ENCODE measurements around the gene TBL1X. TPM values are rescaled to one million over a fixed set of nuclear protein-coding genes. Genes with fewer than 3 reads are reported as not detected.
A peak's percentile ranks its signal among the peaks of the same experiment; 100 is the strongest.

The TBL1X gene
- total RNA-seq, 1 donor from 2014 or later = 34.5 TPM

DNA sequence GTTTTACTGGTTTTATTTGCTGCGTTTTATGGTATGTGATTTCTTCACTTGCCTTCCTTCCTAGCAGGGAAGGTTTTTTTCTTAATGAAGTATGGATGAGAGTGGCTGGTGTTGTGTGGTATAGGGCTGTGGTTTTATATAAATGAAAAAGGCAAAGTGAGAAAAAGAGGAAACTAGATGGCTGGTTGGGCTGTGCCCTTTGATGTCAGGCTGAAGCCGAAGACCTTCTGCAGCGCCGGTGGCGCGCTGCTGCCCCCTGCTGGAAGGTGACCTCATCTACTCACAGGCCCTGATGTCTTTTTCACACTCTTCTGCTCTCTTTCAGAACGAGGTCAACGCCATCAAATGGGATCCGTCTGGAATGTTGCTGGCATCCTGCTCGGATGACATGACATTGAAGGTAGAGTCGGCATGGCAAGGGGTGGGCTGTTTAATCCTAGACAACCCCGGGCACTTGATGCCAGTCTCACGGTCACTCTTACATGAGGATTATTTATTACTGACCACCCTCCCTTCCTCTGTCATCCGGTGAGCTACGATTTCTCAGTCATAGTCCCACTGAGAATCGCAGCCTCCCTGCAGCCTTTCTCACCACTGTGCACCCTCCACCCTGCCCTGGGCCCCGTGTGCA is 244.2 kb downstream of the TBL1X start:
- TF ChIP-seq, protein P1, sequence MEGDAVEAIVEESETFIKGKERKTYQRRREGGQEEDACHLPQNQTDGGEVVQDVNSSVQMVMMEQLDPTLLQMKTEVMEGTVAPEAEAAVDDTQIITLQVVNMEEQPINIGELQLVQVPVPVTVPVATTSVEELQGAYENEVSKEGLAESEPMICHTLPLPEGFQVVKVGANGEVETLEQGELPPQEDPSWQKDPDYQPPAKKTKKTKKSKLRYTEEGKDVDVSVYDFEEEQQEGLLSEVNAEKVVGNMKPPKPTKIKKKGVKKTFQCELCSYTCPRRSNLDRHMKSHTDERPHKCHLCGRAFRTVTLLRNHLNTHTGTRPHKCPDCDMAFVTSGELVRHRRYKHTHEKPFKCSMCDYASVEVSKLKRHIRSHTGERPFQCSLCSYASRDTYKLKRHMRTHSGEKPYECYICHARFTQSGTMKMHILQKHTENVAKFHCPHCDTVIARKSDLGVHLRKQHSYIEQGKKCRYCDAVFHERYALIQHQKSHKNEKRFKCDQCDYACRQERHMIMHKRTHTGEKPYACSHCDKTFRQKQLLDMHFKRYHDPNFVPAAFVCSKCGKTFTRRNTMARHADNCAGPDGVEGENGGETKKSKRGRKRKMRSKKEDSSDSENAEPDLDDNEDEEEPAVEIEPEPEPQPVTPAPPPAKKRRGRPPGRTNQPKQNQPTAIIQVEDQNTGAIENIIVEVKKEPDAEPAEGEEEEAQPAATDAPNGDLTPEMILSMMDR (IDR thresholded peaks at IDR 0.05; ENCODE audit: unreplicated experiment) = peak; percentile 81
- H3K4me3 Mint-ChIP-seq = no peak overlapping the region
- peak overlapping the region; percentile 57 for H3K27ac Mint-ChIP-seq
- peaks cover 6% of the 10 kb centered on the region for H3K4me1 Mint-ChIP-seq
- peak; percentile 43 to 73 for DNase-seq (ENCODE audit: low spot score in 2 of 2, unreplicated experiment in 2 of 2)
- H3K9me3 Mint-ChIP-seq = peaks cover 23% of the 10 kb centered on the region
- peaks cover 44% of the 10 kb centered on the region for H3K36me3 Mint-ChIP-seq
- H3K27me3 Mint-ChIP-seq (ENCODE audit: low read depth) = no peaks in the 10 kb centered on the region

DNA sequence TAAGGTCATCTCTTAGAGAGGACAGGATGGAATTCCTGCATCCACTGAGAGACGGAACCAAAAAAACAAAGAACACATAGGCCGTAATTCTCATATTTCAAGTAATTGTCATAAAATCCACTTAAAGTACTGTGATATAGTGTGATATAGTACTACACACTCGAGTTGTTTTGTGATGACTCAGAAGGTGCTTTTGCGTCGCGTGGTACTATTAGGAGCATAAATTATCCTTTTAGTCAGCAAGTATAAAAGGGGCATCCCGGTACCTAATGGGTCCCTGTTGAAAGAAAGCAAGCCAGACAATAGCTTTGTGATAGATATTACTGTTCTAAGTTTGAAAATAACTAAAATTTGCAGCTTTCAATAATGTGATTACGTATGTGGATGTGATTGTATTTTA is 245.5 kb downstream of the TBL1X start:
- Mint-ChIP-seq H3K4me3 (no peak overlapping the region), H3K4me1 (peaks cover 6% of the 10 kb centered on the region), H3K27ac (no peak overlapping the region), H3K27me3 (ENCODE audit: low read depth) (no peaks in the 10 kb centered on the region), H3K36me3 (peaks cover 37% of the 10 kb centered on the region), H3K9me3 (peaks cover 17% of the 10 kb centered on the region)
- DNase-seq (ENCODE audit: low spot score in 2 of 2, unreplicated experiment in 2 of 2) = no peak
- TF ChIP-seq, protein P1 (IDR thresholded peaks at IDR 0.05; ENCODE audit: unreplicated experiment) = no peak

DNA sequence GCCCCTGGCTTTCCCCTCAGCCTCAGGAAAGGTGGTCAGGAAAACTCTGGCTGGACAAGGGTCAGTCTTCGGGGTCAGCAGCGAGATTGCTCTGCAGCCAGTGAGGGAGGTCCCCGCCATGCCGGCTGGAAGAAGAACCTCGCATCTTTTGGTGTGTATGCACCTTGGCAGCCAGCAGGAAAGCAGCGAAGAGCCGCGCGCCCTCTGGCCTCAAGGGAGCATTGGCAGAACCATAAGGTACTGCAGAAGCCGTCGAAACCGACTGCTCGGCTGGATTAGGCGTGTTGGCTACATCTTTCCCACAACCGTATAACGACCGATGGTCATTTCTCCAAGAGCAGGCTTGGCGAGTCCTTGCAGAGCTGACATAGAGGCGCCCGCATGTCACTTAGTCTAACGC is 252.5 kb downstream of the TBL1X start:
- no peak for DNase-seq (ENCODE audit: low spot score in 2 of 2, unreplicated experiment in 2 of 2)
- no peak overlapping the region for H3K4me3 Mint-ChIP-seq
- peaks cover 79% of the 10 kb centered on the region for H3K36me3 Mint-ChIP-seq
- peaks cover 50% of the 10 kb centered on the region for H3K9me3 Mint-ChIP-seq
- H3K4me1 Mint-ChIP-seq = no peaks in the 10 kb centered on the region
- TF ChIP-seq, protein P1 (IDR thresholded peaks at IDR 0.05; ENCODE audit: unreplicated experiment) = no peak
- no peaks in the 10 kb centered on the region for H3K27me3 Mint-ChIP-seq (ENCODE audit: low read depth)
- no peak overlapping the region for H3K27ac Mint-ChIP-seq

DNA sequence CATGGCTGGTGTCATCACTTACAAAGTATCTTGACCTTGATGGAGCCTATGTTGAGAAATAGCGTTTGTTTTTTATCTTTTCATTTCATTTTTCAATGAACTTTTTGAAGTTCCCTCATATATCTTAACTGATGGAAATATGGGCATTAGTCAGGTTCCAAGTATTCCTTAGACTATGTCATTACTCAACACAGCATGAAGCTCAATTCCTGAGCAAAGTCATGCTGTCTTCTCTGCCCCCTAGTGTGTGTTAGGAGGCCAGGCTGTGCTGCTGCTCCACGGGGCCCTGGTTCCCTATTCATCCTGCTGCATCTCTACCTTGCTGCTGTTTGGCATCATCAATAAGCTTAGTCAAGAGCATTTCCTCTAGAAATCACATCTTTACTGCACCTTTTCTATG is 259.9 kb downstream of the TBL1X start:
- Mint-ChIP-seq H3K36me3 (peaks cover 80% of the 10 kb centered on the region), H3K27me3 (ENCODE audit: low read depth) (no peaks in the 10 kb centered on the region), H3K27ac (no peak overlapping the region), H3K4me1 (no peaks in the 10 kb centered on the region), H3K4me3 (no peak overlapping the region), H3K9me3 (peaks cover 76% of the 10 kb centered on the region)
- TF ChIP-seq, protein P1 (IDR thresholded peaks at IDR 0.05; ENCODE audit: unreplicated experiment) = no peak
- DNase-seq (ENCODE audit: low spot score in 2 of 2, unreplicated experiment in 2 of 2) = no peak

DNA sequence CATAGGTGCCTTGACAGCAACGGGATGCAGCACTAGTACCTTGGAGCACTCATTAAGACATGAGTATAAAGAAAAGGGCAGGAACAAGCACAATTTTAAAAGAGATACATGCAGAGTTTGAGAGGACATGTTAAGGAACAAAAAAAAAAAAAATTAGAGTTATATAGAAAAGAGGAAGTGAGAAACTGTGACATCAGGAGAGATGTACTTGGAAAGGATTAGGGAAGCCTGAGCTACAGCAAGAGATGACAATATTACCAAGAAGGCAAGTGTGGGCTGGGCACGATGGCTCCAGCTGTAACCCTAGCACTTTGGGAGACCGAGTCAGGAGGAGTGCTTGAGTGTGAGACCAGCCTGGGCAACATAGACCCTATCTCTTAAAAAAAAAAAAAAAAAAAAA is 263.4 kb downstream of the TBL1X start:
- peaks cover 49% of the 10 kb centered on the region for H3K36me3 Mint-ChIP-seq
- no peaks in the 10 kb centered on the region for H3K4me1 Mint-ChIP-seq
- TF ChIP-seq, protein P1 (IDR thresholded peaks at IDR 0.05; ENCODE audit: unreplicated experiment) = no peak
- peaks cover 47% of the 10 kb centered on the region for H3K9me3 Mint-ChIP-seq
- H3K4me3 Mint-ChIP-seq = no peak overlapping the region
- DNase-seq (ENCODE audit: low spot score in 2 of 2, unreplicated experiment in 2 of 2) = no peak
- H3K27me3 Mint-ChIP-seq (ENCODE audit: low read depth) = no peaks in the 10 kb centered on the region
- no peak overlapping the region for H3K27ac Mint-ChIP-seq
